Activated naive CD8-positive, alpha-beta T cell treated with anti-CD3 and anti-CD28 coated beads, Interleukin-2, amount 50 U/mL, for 24 hours (primary cell): ENCODE measurements around the gene PC.

ENCODE experiments used
- ATAC-seq: fragments of 150-1000 bp; cut with Tn5 transposase; one replicate; pipeline ENCODE4 v1.10.0; 2021
- DNase-seq: peaks from one replicate; pipeline ENCODE4 v3.0.0; 2021
- H3K27ac Mint-ChIP-seq: one replicate; pipeline ENCODE4 v1.8.0; 2021; ENCODE audit warnings: mild to moderate bottlenecking, mixed read lengths
- H3K27me3 Mint-ChIP-seq: one replicate; pipeline ENCODE4 v1.8.0; 2021; ENCODE audit warnings: mixed read lengths
- H3K36me3 Mint-ChIP-seq: one replicate; pipeline ENCODE4 v1.8.0; 2021; ENCODE audit warnings: low read depth, mixed read lengths
- H3K4me1 Mint-ChIP-seq: one replicate; pipeline ENCODE4 v1.8.0; 2021; ENCODE audit warnings: mixed read lengths
- H3K4me3 Mint-ChIP-seq: one replicate; pipeline ENCODE4 v1.8.0; 2021; ENCODE audit warnings: mild to moderate bottlenecking, moderate library complexity, mixed read lengths
- H3K9me3 Mint-ChIP-seq: one replicate; pipeline ENCODE4 v1.8.0; 2021; ENCODE audit warnings: mixed read lengths

Gene PC

DNA sequence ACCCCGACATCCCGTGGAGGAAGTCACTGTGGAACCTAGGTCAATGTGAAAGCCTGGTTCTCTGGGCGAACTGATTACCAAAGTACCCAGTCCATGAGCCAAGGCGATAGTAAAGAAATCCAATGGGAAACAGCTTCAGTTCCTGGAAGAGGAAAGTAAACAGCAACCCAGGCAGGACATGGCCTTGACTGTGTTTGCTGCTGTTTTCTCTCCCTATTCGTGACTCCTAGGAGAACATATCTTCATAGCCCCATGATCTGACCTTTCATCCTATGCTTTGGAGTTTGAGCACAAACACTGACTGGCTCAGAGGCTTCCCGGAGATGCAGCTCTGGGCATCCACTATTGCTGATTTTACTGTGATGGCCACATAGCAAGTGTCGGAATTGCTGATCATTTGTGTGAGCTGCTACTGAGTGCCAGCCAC, 56.2 kb downstream of the PC start:
- Mint-ChIP-seq H3K27me3 (no peaks in the 10 kb centered on the region), H3K9me3 (no peaks in the 10 kb centered on the region), H3K4me1 (no peaks in the 10 kb centered on the region), H3K36me3 (no peaks in the 10 kb centered on the region), H3K4me3 (no peak overlapping the region), H3K27ac (no peak overlapping the region)
- ATAC-seq = no peak
- DNase-seq = no peak

DNA sequence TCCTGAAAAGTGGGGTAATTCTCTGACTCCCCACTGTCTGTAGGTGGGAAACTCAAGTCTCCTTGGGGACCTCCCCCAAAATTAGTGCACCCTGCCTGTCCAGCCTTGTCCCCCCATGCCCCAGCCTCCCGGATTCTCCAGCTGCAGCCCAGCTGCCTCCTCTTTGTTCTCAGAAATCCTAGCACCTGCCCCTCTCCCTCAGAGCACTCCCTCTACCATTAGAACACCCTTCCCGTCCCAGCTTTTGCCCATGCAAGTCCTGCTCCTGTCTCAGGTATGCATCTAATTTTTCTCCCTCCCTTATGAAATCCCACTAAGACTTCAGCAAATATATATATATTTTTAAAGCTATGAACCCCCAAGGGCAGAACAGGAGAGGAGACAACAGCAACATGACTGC, 64.0 kb downstream of the PC start:
- no peaks in the 10 kb centered on the region for H3K9me3 Mint-ChIP-seq
- no peak for ATAC-seq
- no peak overlapping the region for H3K27ac Mint-ChIP-seq
- H3K36me3 Mint-ChIP-seq = peaks cover 2% of the 10 kb centered on the region
- H3K4me1 Mint-ChIP-seq = peaks cover 12% of the 10 kb centered on the region
- no peak overlapping the region for H3K4me3 Mint-ChIP-seq
- no peak for DNase-seq
- peaks cover 2% of the 10 kb centered on the region for H3K27me3 Mint-ChIP-seq

DNA sequence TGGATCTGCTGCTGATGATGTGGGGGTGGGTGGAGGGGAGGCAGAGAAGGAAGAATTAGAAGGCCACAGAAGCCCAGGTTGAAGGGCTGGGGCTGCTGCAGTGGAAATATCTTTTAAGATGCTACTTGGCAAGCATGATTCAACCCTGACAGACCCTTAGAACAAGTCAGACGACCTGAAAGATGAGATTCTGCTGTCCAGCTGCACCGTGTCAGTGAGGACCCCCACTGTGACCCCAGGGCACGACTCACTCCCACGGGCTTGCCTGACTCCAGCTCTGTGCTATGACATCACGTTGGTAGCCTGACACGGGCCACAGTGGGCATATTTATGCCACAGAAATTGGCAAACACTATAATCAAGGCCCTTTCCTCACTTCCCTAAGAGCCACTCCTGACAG, 65.3 kb downstream of the PC start:
- peaks cover 12% of the 10 kb centered on the region for H3K4me1 Mint-ChIP-seq
- peaks cover 2% of the 10 kb centered on the region for H3K36me3 Mint-ChIP-seq
- H3K4me3 Mint-ChIP-seq = no peak overlapping the region
- peaks cover 2% of the 10 kb centered on the region for H3K27me3 Mint-ChIP-seq
- no peak for DNase-seq
- no peaks in the 10 kb centered on the region for H3K9me3 Mint-ChIP-seq
- no peak overlapping the region for H3K27ac Mint-ChIP-seq
- no peak for ATAC-seq

DNA sequence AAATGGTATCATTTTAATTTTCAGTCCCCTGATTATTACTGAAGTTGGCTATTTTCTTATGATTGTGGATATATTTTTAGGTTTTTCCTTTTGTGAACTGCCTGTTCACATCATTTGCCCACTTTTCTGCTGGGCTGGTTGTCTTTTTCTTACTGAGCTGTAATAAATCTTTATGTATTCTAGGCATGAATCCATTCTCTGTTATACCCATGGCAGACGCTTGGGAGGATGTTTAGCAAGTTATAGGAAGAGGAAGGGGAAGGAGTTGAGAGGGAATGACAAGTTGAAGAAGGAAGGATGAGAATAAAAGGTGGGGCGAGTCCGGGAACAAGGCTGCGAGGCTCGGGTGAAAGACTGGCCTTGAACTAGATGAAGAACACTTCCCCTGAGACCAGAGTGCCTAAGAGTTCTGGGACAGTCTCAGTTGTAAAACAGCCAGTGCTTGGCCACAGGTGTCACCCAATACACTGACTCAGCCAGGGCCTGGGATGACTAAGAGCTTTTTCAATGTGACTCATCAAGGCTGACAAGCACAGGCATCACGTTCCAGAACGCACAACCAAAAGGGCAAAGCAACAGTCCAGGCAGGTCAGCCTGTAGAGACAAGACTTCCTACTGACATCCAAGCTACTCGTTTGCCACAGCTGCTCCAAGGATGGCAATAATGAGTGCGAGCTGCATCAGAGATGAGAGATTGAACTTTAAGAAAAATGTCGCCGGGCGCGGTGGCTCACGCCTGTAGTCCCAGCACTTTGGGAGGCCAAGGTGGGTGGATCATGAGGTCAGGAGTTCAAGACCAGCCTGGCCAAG, 66.1 kb downstream of the PC start:
- peak; percentile 57 for DNase-seq
- Mint-ChIP-seq H3K27ac (peak overlapping the region; percentile 41), H3K27me3 (peaks cover 2% of the 10 kb centered on the region), H3K4me3 (no peak overlapping the region), H3K4me1 (peaks cover 12% of the 10 kb centered on the region), H3K9me3 (no peaks in the 10 kb centered on the region), H3K36me3 (peaks cover 2% of the 10 kb centered on the region)
- peak; percentile 97 for ATAC-seq

DNA sequence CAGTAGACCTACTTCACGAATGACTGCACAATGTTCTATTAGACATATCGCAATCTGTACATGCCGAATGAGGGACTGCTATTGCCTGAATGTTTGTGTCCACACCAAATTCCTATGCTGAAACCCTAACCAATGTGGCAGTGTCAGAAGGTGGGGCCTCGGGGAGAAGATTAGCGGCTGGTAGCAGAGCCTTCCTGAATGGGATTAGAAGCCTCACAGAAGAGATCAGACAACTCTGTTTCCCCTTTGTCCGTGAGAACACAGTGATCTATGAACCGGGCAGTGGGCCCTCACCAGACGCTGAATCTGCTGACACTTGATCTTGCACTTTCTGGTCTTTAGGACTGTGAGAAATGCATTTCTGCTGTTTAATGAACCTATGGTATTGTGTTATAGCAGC, 68.2 kb downstream of the PC start:
- DNase-seq (no peak), ATAC-seq (no peak)
- Mint-ChIP-seq H3K27ac (no peak overlapping the region), H3K9me3 (no peaks in the 10 kb centered on the region), H3K36me3 (peaks cover 2% of the 10 kb centered on the region), H3K27me3 (peaks cover 2% of the 10 kb centered on the region), H3K4me1 (peaks cover 12% of the 10 kb centered on the region), H3K4me3 (no peak overlapping the region)

DNA sequence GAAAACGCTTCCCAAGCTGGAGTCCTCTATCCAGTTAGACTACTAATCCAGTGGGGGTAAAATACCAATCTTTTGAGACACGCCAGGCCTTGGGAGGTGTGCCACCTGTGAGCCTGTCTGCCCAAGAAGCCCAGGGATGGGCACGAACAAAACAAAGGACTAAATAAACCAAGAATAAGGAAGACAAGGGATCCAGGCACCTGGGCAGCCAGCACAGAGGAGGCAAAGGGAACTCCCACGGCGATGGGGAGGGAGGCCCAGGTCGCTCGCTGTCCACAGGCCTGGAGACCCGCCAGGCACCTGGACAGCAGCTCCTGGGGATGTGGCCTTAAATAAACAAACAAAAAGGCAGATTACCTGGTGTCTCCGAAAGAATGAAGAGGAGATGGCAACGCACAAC, 69.9 kb downstream of the PC start:
- no peak overlapping the region for H3K4me3 Mint-ChIP-seq
- peaks cover 2% of the 10 kb centered on the region for H3K27me3 Mint-ChIP-seq
- H3K4me1 Mint-ChIP-seq = peaks cover 13% of the 10 kb centered on the region
- no peak for DNase-seq
- no peak for ATAC-seq
- H3K9me3 Mint-ChIP-seq = no peaks in the 10 kb centered on the region
- peaks cover 2% of the 10 kb centered on the region for H3K36me3 Mint-ChIP-seq
- no peak overlapping the region for H3K27ac Mint-ChIP-seq

DNA sequence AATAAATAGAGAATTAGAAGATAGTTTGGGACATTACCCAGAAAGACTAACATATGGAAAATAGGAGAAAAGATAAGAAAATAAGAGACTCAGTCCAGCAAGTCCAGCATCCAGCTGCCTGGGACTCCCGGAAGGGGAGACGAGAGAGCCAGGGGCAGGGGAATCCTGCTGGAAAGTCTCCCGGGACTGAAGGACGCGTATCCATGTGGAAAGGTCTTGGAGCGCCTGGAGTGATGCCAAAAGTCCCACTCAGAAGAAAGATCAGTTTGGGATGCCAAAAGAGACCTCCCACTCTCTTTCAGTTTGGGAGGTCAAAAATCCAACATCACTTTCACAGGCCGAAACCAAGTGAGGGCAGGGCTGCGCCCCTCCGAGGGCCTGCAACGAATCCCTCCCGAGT, 70.7 kb downstream of the PC start:
- Mint-ChIP-seq H3K27ac (no peak overlapping the region), H3K4me3 (no peak overlapping the region), H3K4me1 (peaks cover 11% of the 10 kb centered on the region), H3K27me3 (peaks cover 2% of the 10 kb centered on the region), H3K36me3 (peaks cover 2% of the 10 kb centered on the region), H3K9me3 (no peaks in the 10 kb centered on the region)
- no peak for ATAC-seq
- DNase-seq = no peak

DNA sequence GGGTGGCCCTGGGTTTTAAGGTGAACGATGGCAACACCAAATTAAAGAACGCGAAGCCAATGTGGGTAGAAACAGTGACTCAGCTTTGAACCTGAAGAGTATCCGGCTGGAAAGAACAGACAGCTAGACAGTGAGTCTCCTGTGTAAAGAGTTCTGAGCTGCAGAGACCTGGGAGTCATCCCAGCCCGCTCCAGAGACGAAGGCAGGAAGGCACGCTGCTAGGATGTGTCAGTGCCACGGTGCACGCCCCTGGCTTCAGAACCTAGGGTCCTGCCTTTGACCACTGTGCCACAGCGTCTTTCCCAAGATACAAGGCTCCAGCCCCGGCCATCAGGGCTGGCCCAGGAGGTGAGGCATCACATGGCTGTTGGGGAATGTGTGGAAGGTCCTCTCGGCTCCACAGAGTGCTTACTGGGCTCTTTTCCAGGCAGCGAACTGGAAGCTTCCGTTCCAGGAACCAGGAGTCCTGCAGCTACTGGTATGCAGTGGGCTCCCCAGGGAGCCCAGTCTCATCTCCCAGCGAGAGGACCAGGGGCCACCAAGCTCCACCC, 71.4 kb downstream of the PC start:
- no peak for ATAC-seq

DNA sequence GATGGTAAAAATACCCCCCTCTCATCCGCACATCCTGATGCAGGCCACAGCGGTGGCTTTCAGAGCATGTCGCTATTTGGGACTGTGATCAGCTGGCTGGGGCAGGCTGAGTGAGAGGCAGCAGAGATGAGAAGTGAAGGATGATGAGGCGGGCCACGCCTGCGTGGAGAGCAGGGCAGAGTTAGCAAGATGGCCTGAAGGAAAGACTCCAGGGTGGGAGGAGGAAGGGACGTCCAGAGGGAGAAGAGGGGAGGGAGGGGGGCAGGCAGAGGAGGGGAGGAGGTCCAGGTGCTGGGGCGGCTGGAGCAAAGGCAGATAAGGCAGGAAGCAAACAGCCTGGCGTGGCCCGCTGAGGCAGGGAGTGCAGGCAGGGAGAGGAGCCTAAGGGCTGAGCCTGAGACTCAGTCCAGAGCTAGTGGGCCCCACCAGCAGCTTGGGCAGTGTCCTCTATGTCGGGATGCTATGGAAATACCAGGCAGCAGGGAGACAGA, 72.2 kb downstream of the PC start:
- no peaks in the 10 kb centered on the region for H3K36me3 Mint-ChIP-seq
- H3K27ac Mint-ChIP-seq = no peak overlapping the region

More for the DNA sequence above, 71.4 kb downstream of the PC start:
- H3K27ac Mint-ChIP-seq = no peak overlapping the region
- H3K4me1 Mint-ChIP-seq = peaks cover 3% of the 10 kb centered on the region
- H3K27me3 Mint-ChIP-seq = no peaks in the 10 kb centered on the region
- no peak overlapping the region for H3K4me3 Mint-ChIP-seq
- no peaks in the 10 kb centered on the region for H3K36me3 Mint-ChIP-seq
- no peaks in the 10 kb centered on the region for H3K9me3 Mint-ChIP-seq
- no peak for DNase-seq

DNA sequence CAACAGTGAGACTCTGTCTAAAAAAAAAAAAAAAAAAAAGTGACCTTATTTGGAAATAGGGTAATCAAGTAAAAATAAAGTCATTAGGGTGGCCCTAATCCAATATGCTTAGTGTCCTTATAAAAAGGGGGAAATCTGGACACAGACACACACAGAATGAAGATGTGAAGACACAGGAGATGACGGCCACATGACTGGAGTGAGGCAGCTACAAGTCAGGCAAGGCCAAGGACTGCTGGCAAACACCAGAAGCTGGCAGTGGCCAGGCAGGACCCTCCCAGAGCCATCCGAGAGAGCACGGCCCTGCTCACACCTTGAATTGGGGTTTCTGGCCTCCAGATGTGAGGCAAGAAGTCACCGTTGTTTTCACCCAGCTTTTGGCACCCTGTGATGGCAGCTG, 72.7 kb downstream of the PC start:
- H3K27ac Mint-ChIP-seq = no peak overlapping the region
- no peaks in the 10 kb centered on the region for H3K9me3 Mint-ChIP-seq
- no peaks in the 10 kb centered on the region for H3K36me3 Mint-ChIP-seq
- no peak for DNase-seq
- no peak overlapping the region for H3K4me3 Mint-ChIP-seq
- H3K4me1 Mint-ChIP-seq = peaks cover 8% of the 10 kb centered on the region
- no peaks in the 10 kb centered on the region for H3K27me3 Mint-ChIP-seq
- no peak for ATAC-seq

More for the DNA sequence above, 72.2 kb downstream of the PC start:
- ATAC-seq = no peak
- no peak overlapping the region for H3K4me3 Mint-ChIP-seq
- peaks cover 4% of the 10 kb centered on the region for H3K4me1 Mint-ChIP-seq
- no peaks in the 10 kb centered on the region for H3K27me3 Mint-ChIP-seq
- no peaks in the 10 kb centered on the region for H3K9me3 Mint-ChIP-seq
- DNase-seq = no peak

DNA sequence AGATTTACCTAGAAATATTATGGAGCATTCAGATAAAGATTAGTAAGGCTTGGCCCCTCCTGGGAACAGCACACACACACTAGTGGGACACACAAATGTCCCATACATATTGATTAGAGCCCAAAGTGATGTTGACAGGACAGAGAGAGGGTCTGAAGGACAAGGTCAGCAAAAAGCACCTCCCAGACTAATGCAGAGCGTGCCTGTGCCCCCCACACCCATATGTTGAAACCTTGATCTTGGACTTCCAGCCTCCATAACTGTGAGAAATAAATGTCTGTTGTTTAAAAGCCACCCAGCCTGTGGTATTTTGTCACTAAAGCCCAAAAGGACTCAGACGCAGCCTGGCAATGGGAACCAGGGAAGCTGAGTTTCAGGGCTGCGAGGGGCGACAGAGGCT, 73.7 kb downstream of the PC start:
- Mint-ChIP-seq H3K9me3 (no peaks in the 10 kb centered on the region), H3K27me3 (no peaks in the 10 kb centered on the region), H3K4me1 (peaks cover 12% of the 10 kb centered on the region), H3K27ac (no peak overlapping the region), H3K36me3 (no peaks in the 10 kb centered on the region), H3K4me3 (no peak overlapping the region)
- ATAC-seq (no peak), DNase-seq (no peak)

DNA sequence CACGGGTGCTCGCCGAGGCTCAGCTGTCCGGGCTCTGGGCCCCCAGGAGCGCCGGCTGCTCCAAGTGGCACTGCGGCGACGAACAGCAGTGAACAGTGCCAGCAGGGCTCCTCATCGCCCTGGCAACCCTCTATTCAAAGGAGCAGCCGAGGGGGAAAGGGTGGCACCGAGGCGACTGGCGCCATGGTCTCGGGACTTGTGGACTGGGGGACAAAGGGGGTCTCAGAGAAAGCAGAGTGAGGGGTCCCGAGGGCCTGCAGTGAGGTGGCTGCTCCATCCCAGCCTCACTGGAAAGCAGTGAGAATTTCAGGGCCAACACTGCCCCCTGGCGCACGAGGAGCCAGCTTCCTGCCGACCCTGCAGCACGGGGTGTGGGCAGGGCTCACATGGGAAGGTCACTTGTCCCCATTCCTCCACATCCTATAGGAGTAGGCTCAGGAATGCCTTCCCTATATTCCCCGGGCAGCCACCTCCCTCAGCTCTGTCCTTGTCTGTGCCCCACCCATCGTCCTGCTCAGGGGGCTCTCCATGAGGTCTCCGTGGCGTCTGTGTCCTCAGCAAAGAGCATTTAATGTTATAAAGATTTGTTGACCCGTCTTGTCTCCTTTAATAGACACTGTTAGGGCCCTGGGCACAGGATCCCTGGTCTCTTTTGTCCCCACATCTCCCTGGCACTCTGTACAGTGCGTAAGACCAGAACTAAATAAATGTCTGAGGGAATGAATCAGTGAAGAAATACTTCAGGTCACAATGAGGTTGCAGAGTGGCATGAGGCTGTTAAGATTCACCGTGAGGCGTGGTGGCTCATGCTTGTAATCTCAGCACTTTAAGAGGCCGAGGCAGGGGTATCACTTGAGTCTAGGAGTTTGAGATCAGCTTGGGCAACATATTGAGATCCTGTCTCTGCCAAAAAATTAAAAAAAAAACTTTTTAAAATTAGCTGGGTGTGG, 74.9 kb downstream of the PC start:
- Mint-ChIP-seq H3K36me3 (no peaks in the 10 kb centered on the region), H3K9me3 (no peaks in the 10 kb centered on the region), H3K4me1 (peaks cover 12% of the 10 kb centered on the region), H3K27ac (no peak overlapping the region), H3K27me3 (no peaks in the 10 kb centered on the region), H3K4me3 (no peak overlapping the region)
- DNase-seq (peak; percentile 82), ATAC-seq (peak; percentile 62)

DNA sequence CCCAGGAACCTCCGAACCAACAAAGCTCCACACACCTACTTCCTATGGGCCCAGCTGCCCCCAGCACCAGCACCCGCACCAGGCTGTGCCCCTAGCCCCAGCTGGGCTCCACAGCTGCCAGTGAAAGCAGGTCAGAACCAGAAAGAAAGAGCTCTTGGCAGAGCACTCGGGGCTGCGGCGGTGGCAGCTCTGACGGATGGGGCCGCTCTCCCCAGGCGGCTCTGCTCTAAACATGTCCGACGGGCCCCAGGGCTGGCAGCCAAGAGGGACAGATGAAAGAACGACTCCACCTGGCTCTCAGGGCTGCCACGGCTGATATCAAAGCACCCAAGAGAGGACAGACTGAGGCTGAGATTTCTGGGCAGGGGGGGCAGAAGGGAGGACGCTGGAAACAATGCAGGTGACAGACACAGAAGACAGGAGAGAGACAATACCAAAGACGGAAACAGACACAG, 75.6 kb downstream of the PC start:
- H3K4me3 Mint-ChIP-seq = no peak overlapping the region
- no peaks in the 10 kb centered on the region for H3K9me3 Mint-ChIP-seq
- H3K27ac Mint-ChIP-seq = no peak overlapping the region
- H3K4me1 Mint-ChIP-seq = peaks cover 12% of the 10 kb centered on the region
- H3K36me3 Mint-ChIP-seq = no peaks in the 10 kb centered on the region
- H3K27me3 Mint-ChIP-seq = no peaks in the 10 kb centered on the region
- ATAC-seq (no peak), DNase-seq (no peak)

DNA sequence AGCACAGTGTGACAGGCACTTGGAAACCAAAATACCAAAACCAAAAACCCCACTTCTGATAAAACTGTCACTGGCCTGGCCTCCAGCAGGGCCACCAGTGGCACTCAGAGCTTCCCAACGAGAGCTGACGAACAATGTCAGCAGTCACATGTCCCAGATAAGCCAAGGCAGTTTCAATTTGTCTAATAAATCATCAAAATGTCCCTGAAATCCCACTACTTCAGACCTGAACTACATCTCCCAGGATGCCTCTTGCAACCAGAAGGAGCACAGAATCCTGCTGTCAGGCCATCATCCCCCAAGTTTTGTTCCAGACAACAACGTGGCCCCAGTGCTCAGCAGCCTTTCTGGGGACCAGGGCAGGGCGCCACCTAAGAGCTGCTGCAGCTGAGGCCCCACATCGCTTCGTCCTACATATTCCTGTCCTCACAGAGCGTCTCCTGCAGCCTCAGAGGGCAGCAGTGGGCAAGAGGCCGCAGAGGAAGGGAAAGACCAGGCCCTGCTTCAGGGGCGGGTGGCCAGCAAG, 76.2 kb downstream of the PC start:
- Mint-ChIP-seq H3K27me3 (no peaks in the 10 kb centered on the region), H3K27ac (no peak overlapping the region), H3K9me3 (no peaks in the 10 kb centered on the region), H3K4me1 (peaks cover 12% of the 10 kb centered on the region), H3K36me3 (no peaks in the 10 kb centered on the region), H3K4me3 (no peak overlapping the region)
- ATAC-seq = no peak
- DNase-seq = no peak
